Prostate gland (tissue), 2 donors: Measurements from ENCODE around the gene KCNK5. TPM values are rescaled to one million over a fixed set of nuclear protein-coding genes. Genes with fewer than 3 reads are reported as not detected.

Source experiments
- DNase-seq: peaks from one replicate; pipeline ENCODE4 v3.0.0-alpha.2; 2019; ENCODE audit warnings: low spot score
- H3K27ac ChIP-seq, 2 donors: fragments of 200-600 bp; sonication (generic); 2 replicates each; pipeline ENCODE4 v1.5.1; 2017 to 2019
- H3K27me3 ChIP-seq: fragments of 200-600 bp; sonication (generic); replicated peaks from 2 replicates; pipeline ENCODE4 v1.5.1; 2019; ENCODE audit not compliant: insufficient read depth
- H3K36me3 ChIP-seq, 2 donors: fragments of 200-600 bp; sonication (generic); 1 replicate in 1 of 2; 2 replicates in 1 of 2; pipeline versions ENCODE4 v1.5.1 to v1.8.1; 2017 to 2019
- H3K4me1 ChIP-seq: fragments of 200-600 bp; sonication (generic); replicated peaks from 2 replicates; pipeline ENCODE4 v1.5.1; 2019
- H3K4me3 ChIP-seq, 2 donors: fragments of 200-600 bp; sonication (generic); 2 replicates each; pipeline ENCODE4 v1.5.1; 2017 to 2019
- H3K9me3 ChIP-seq: fragments of 200-600 bp; sonication (generic); 2 replicates; pipeline ENCODE4 v1.5.1; 2017
- CTCF ChIP-seq, 4 experiments: fragments of 200-600 bp in 2 of 4; fragments of 450-650 bp in 2 of 4; sonication (generic) in 2 of 4; IDR thresholded peaks; 1 replicate in 3 of 4; 2 replicates in 1 of 4; pipeline ENCODE4 v1.5.1; 2016 to 2019; ENCODE audit warnings: antibody characterized with exemption in 4 of 4, mild to moderate bottlenecking in 2 of 4, moderate library complexity in 2 of 4
- POLR2A ChIP-seq: fragments of 450-650 bp; IDR thresholded peaks from one replicate; pipeline ENCODE4 v1.6.1; 2016; ENCODE audit warnings: antibody characterized with exemption, mild to moderate bottlenecking
- POLR2AphosphoS5 ChIP-seq: sonication (generic); formaldehyde crosslinking; IDR thresholded peaks from one replicate; pipeline ENCODE4 v1.6.1; 2017; ENCODE audit warnings: antibody characterized with exemption
- WGBS: methylation state at CpG from one replicate; pipeline ENCODE4 v1.1.5; 2018; 5-methylcytosine and 5-hydroxymethylcytosine counted together
- intact Hi-C: fragments of 100-400 bp; cut with DNase I; formaldehyde crosslinking; loops from one replicate; pipeline ENCODE4 v1.14.2; 2022
- total RNA-seq, 2 donors: library from RNA; depleted of rRNA; stranded (reverse); fragments of >200 nt; gene quantifications; one replicate each; pipeline ENCODE4 v1.1.0, GENCODE V29; 2016

KCNK5 gene
- total RNA-seq, 2 donors from 2014 or later, result 1.8 to 2.7 TPM

GRCh38 chr6:39254999-39255535 lies 25.8 kb upstream of the KCNK5 start:
- intact Hi-C loops, result no loop called here
- no peak for TF ChIP-seq CTCF (IDR thresholded peaks at IDR 0.05)
- TF ChIP-seq POLR2AphosphoS5, result no peak
- TF ChIP-seq POLR2A, result no peak
- H3K27me3 ChIP-seq, result no peaks in the 10 kb centered on the region
- no peaks in the 10 kb centered on the region for H3K36me3 ChIP-seq
- no peaks in the 10 kb centered on the region for H3K9me3 ChIP-seq
- DNase-seq, result no peak
- H3K4me3 ChIP-seq, result no peak overlapping the region
- H3K4me1 ChIP-seq, result no peaks in the 10 kb centered on the region
- no peak overlapping the region for H3K27ac ChIP-seq
- 93% methylated on average over 4 of the region's 4 CpGs for WGBS

DNA sequence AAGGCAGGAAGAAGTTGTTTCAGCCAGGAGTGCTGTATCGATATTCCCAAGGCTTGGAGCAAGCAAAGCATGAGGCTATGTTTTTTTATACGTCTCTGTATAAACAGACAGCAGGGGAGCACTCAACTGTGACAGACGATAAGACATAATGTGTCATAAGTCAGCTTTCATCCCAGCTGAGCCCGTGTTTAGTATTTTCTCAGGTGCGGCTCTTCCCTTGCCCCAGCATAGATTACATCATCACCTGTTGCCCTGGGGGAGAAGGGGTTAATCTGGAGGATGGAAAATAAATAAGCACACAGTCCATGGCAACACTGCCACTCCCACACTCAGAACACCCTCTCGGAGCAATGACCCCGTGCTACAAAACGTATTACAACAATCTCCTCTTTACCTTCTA lies 22.1 kb upstream of the KCNK5 start:
- H3K27ac ChIP-seq, result no peak overlapping the region
- DNase-seq, result no peak
- no peaks in the 10 kb centered on the region for H3K36me3 ChIP-seq
- no peaks in the 10 kb centered on the region for H3K27me3 ChIP-seq
- 30% methylated on average over 8 of the region's 8 CpGs for WGBS
- no peaks in the 10 kb centered on the region for H3K9me3 ChIP-seq
- no peak for TF ChIP-seq CTCF (IDR thresholded peaks at IDR 0.05)
- TF ChIP-seq POLR2A, result no peak
- no peak for TF ChIP-seq POLR2AphosphoS5
- no peaks in the 10 kb centered on the region for H3K4me1 ChIP-seq
- H3K4me3 ChIP-seq, result no peak overlapping the region
- intact Hi-C loops, result no loop called here

DNA sequence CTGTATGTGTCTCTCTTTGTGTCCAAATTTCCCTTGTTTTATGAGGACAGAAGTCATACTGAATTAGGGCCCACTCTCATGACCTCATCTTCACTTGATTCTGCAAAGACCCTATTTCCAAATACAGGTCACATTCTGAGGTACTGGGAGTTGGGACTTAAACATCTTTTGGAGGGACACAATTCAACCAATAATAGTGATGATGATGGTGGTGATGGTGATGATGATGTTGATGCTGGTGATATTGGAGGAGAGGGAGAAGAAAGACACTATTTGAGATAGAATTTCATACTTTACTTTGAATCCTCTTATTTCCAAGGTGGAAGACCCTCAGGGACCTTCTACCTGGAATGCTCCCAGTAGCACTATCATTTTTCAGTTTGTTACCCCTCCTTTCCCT lies 21.2 kb upstream of the KCNK5 start:
- no peaks in the 10 kb centered on the region for H3K4me1 ChIP-seq
- no peak overlapping the region for H3K4me3 ChIP-seq
- intact Hi-C loops, result no loop called here
- H3K27me3 ChIP-seq, result no peaks in the 10 kb centered on the region
- H3K27ac ChIP-seq, result no peak overlapping the region
- H3K9me3 ChIP-seq, result no peaks in the 10 kb centered on the region
- no peak for DNase-seq
- TF ChIP-seq POLR2A (no peak), POLR2AphosphoS5 (no peak), CTCF (IDR thresholded peaks at IDR 0.05) (no peak)
- no peaks in the 10 kb centered on the region for H3K36me3 ChIP-seq

DNA sequence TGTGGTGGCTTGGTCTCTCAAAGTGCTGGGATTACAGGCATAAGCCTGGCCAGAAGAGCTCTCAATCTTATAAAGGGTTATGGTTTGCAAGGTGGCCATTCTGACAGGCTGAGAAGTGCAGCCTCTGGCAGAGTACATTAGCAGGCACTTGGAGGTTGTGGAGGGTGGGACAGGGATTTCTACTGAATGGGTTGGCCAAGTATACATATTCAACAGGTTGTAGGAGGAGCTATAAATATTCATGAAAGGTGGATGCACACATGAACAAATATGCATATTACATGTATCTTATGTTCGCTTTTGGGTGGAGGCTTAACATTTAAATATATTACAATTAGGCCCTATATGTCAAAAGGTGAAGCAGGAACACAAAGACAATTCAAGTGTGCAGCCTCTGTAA lies 20.0 kb upstream of the KCNK5 start:
- Histone ChIP-seq H3K4me3 (no peak overlapping the region), H3K27ac (no peak overlapping the region), H3K36me3 (no peaks in the 10 kb centered on the region), H3K4me1 (no peaks in the 10 kb centered on the region), H3K9me3 (no peaks in the 10 kb centered on the region), H3K27me3 (no peaks in the 10 kb centered on the region)
- 100% methylated on average over 1 of the region's 1 CpG for WGBS
- TF ChIP-seq POLR2AphosphoS5 (no peak), CTCF (IDR thresholded peaks at IDR 0.05) (no peak), POLR2A (no peak)
- DNase-seq, result no peak
- intact Hi-C loops, result no loop called here

- TF ChIP-seq CTCF (IDR thresholded peaks at IDR 0.05) (no peak), POLR2AphosphoS5 (no peak), POLR2A (no peak)
Observed at GRCh38 chr6:39247667-39248194, 18.5 kb upstream of the KCNK5 start.

More at GRCh38 chr6:39247667-39248194, 18.5 kb upstream of the KCNK5 start:
- WGBS, result 91% methylated on average over 5 of the region's 5 CpGs
- H3K4me1 ChIP-seq, result no peaks in the 10 kb centered on the region
- no peaks in the 10 kb centered on the region for H3K27me3 ChIP-seq
- no peaks in the 10 kb centered on the region for H3K9me3 ChIP-seq
- intact Hi-C loops, result no loop called here
- H3K4me3 ChIP-seq, result no peak overlapping the region
- no peak overlapping the region for H3K27ac ChIP-seq
- no peaks in the 10 kb centered on the region for H3K36me3 ChIP-seq
- DNase-seq, result no peak
